OCI-LY1 (cell line): ENCODE measurements around the gene LMO1.

ENCODE experiments used
- CTCF ChIP-seq: fragments of 200-600 bp; sonication (generic), shearing (Covaris generic); IDR thresholded peaks from 2 replicates; pipeline ENCODE4 v1.5.1; 2017; ENCODE audit warnings: mild to moderate bottlenecking, antibody characterized with exemption, low read length, moderate library complexity, mixed read lengths
- EZH2 ChIP-seq: fragments of 200-600 bp; sonication (generic), shearing (Covaris generic); IDR thresholded peaks from 2 replicates; pipeline ENCODE4 v1.8.0; 2017; ENCODE audit warnings: borderline replicate concordance, mixed run types, mild to moderate bottlenecking, antibody characterized with exemption, low read length, moderate library complexity, mixed read lengths

- TF ChIP-seq CTCF: no peak
- TF ChIP-seq EZH2: no peak
These were observed 2.4 kb downstream of the LMO1 start for GRCh38 chr11:8261291-8261690.
